ENCODE data around the gene QSER1.
"Not testable (repeated sequence)": the region's sequence is repeated elsewhere in the genome, so short reads cannot be mapped to it uniquely, and the experiment has no call there.

The QSER1 gene

DNA sequence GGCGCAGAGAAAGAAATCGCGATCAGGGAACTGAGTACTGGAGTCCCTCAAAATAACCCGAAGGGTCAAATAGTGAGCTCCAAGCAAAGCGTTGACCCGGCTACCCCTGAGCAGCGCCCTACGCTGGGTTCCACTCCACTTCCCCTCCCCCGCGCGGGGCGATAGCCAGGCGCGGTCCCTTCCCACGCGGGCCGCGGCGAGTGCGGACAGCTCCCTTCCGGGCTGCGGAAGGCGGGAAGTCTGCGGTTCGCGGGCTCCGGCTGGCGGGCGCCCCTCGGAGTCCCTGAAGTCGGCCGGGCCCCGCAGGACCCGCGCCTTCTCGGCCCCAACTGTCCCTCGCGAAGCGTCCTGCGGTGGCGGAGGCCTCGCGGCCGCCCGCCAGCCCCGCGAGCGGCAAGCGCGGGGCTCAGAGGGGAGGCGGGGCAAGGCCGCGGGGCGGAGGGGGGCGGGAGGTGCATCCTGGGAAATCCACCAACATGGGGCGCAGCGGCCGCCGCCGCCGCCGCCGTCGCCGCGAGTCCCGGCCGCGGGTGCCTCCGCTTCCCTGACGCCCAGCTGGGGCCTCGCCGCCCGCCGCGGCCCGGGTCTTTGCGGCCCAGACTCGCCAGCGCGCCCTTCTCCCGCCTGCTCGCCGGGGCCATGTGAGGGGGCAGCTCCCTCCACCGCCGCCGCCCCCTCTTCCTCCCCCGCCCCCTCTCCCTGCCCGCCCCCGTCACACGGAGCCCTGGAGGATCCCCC is at the start of gene QSER1:
QSER1 (plus strand) TSS at position 457 of the 738 bp plus-strand sequence. CDS start 315 bp downstream, outside the sequence.
- DNase-seq: peak; percentile 65

DNA sequence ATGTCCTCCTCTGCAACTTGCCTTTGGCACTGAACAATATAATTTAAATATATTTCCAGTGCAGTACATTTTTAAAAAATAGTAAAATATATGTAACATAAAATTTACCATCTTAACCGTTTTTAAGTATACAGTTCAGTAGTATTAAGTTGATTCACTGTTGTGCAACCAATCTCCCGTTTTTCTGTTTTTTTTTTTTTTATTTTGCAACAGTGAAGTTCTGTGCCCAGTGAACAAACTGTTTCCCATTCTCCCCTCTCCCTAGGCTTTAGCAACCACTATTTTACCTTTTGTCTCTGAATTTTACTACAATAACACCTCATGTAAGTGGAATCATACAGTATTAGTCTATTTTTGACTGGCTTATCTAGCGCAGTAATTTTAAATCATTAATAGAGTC is 49.1 kb upstream of the QSER1 start:
- no peak for DNase-seq

DNA sequence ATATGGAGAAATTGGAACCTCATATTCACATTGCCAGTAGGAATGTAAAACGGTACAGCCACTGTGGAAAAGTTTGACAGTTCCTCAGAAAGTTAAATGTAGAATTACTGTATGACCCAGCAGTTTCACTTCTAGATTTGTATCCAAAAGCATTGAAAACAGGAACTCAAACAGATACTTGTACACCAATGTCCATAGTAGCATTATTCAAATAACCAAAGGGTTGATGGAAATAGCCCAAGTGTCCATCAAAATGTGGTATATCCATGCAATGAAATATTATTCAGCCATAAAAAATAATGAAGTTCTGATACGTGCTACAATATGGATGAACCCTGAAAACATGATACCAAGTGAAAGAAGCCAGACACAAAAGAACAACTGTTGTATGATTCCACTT is 45.1 kb upstream of the QSER1 start:
- DNase-seq: no peak

DNA sequence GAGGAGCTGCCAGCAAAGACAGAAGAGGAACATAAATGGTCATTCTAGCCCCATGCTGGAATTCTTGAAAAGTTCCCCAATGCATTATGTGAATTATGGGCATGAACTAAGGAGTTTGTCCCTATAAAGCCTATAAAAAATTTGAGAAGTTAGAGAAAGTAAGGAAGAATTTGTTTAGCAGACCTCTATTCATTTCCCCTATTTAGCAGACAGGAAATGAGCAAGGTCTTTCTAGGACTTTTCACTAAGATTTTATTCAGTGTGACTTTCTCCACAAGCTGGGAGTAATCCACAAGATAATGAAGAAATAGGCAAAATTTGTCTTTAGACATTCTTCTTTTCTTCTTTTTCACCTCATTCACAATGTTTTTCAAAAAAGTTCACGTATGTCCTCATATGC is 42.9 kb upstream of the QSER1 start:
- DNase-seq: no peak

DNA sequence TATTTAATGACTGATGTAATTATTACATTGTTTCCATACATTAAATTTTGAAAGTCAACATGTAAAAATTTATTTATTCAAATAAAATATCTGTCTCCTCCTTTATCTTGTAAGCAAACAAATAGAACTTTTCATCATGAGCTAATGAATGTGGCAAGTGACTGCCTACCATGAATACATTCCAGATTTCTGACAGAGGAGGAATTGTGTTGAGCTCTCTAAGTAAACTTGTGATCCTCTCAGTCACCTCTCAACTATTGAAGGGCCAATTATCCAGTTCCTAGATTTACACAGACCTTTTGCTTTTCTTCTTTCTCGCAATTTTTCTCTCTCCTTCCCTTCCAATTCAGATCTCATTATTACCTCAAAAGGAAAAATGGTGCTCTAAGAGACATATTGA is 41.4 kb upstream of the QSER1 start:
- DNase-seq: no peak

DNA sequence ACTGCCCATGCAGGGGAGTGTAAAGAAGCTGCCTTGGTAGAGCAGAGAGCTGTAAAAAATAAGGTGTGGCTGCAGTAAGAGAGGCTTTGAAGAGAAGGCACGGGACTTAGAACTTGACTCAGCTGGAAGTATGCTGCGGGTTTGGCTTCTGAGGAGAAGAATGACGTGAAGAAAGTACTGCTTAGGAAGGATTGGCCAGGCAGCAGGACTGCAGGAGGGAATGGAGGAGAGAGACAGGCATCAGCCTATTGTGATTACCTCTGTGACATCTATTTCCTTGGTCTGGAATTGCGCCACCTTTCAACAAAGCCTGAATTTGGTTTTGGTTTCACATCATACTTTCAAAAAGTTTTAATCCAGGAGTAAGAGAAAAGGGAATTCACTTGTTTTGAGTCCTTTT is 40.4 kb upstream of the QSER1 start:
- DNase-seq: no peak

DNA sequence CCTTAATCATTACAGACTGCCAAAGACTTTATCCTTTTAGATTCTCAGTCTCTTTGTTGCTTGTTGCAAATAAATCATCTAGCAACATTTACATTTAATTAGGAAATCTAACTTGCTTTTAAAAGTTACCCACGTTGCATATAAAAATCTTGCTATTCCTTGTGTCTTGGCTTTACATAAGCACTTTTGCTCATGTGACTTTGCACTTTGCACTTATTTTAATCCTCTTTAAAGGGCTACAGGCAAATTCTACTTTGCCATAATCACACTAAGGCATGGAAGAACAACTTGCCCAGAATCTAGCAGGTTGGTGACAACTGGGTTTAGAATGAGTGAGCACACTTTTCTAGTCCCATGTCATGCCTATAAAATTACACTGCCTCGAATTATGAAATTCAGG is 37.0 kb upstream of the QSER1 start:
- no peak for DNase-seq

DNA sequence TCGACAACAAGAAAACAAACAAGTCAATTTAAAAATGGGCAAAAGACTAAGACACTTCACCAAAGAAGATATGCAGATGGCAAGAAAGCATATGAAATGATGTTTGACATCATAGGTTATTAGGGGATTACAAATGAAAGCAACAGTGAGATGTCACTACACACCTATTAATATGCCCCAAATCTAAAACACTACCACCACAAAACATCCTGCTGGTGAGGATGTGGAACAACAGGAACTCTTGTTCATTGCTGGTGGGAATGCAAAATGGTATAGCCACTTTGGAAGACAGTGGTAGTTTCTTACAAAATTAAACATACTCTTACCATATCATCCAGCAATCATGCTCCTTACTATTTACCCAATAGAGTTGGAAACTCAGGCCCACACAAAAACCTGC is 33.9 kb upstream of the QSER1 start:
- no peak for DNase-seq

DNA sequence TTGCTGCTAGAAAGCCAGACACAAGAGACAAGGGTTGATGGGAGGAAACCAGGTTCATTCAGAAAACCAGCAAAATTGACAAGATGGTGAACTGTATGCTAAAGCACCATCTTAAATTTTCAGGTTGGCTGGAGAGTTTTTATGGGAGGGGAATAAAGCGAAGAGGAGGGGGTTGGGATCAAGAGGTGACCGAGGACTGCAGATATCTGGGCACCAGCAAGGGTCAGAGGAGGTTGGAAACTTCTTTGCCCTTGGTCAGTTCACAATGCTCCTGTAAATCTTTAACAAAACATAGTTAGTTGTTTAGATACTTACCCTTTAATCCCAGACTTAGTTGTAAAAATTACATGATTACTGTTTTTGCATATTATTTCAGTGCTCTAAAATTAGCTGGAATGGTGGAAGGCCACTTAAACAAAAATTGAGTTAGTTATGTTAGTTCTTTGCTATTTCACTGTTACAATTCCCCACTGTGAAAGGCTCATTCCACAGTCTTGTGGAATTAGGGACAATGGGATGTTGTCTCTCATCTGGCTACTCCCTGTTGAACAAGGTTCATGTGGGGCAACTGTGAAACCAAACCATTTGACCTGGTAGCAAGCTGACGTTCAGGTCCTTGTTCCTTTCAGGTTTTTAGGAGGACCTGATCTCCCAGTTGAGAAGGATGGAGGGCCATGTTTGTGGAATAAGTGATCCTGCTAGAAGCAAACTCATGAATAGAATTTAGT is 30.6 kb upstream of the QSER1 start:
- DNase-seq: no peak

DNA sequence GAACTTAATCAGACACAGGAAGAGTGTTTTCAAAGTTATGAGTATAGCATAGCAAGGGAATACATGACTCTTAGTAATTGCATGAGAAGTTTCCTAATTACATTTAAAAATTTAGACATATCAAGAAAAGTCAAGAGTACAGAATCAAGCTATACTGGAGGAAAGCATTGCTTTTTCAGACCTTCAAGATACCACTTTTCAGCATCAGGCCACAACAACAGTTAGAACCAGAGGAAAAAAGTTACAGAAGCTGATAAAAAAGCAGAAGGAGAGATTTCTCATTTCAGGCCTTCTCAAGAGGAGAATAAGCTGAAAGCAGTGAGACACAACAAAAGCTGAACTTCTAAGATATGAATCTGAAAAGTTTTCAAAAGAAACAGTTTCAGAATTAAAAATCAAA is 28.1 kb upstream of the QSER1 start:
- DNase-seq: no peak

DNA sequence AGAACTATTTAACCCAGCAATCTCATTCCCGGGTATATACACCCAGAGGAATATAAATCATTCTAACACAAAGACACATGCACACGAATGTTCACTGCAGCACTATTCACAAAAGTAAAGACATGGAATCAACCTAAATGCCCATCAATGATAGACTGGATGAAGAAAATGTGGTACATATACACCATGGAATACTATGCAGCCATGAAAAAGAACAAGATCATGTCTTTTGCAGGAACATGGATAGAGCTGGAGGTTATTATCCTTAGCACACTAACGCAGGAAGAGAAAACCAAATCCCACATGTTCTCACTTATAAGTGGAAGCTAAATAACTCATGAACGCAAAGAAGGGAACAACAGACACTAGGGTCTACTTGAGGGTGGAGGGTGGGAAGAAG is 23.9 kb upstream of the QSER1 start:
- DNase-seq: not testable (repeated sequence)

DNA sequence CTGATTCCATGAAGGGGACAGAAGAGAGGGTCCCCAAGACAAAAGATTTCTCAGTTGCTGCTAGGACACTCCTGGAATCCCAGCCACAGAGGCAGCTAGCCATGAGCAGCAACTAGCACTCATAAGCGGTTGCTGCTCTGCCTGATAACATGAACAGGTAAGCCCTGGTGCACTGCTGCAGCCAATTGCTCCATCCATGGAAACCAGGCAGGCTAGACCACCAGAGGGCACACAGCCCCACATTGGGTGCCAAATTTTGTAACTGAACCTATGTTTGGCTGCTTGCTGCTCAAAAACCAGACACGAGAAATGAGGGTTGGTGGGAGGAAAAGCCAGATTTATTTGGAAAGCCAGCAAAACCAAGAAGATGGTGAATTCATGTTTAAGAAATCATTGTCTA is 21.9 kb upstream of the QSER1 start:
- peak; percentile 28 for DNase-seq

DNA sequence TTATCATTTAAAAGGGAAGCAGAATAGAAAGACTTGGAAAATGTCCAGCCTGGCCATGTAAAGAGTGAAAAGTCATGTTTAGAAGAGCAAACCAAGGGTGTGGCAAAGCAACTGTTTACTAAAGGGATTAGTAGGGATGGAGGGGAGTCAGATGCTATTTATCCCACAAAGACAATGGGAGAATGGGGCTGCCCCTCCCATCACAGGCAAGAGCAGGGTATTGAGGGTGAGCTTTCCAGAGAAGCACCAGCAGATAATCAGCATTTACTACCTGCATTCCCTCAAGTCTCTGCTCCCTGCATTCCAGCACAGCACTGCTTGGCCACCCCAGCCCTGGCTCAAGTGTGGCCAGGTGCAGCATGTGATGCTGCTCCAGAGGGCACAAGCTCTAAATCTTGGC is 18.5 kb upstream of the QSER1 start:
- no peak for DNase-seq

DNA sequence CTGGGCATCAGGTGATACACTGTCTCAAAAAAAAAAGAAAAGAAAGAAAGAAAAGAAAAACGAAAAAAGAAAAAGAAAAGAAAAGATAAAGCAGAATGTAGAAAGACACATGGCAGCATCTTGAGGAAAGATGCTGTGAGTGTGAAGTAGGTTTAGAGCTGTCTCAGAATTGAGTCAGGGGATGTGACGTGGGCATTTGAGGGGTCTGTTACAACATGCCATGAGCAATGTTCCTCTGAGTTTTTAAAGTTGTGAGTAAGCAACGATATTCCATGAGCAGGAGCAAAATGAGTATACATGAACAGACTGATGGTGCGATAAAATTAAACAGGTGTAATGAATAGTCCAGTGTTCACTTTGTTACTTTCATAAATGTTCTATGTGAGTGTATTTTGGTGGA is 11.3 kb upstream of the QSER1 start:
- no peak for DNase-seq

DNA sequence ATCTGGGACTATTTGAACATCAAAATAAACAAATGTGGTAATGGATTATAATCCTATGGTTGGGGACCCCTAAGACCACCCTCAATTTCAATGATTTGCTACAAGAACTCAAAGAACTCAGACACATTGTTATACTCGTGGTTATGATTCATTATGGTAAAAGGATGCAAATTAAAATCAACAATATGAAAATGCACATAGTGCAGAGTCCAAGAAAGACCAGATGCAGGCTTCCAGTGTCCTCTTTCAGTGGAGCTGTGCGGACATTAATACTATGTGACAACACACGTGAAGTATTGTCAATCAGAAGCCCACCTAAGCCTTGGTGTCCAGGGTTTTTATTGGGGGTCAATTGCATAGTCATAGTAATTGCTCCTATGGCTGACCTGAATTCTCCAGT is 9.2 kb upstream of the QSER1 start:
- no peak for DNase-seq

DNA sequence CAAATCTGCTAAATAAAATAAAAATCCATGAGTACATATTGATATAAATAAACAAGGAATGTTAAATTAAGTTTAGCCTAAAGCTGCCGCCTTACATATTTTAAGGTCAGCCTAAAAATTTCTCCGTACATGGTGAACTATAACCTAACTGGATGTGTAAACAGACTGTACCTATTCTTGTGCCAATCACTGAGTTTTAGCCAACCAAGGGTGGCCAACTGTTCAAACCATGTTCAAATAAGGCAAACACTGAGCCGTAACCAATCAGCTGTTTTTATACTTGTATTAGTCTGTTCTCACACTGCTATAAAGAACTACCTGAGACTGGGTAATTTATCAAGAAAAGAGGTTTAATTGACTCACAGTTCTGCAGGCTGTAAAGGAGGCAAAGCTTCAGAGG is 8.6 kb upstream of the QSER1 start:
- no peak for DNase-seq

DNA sequence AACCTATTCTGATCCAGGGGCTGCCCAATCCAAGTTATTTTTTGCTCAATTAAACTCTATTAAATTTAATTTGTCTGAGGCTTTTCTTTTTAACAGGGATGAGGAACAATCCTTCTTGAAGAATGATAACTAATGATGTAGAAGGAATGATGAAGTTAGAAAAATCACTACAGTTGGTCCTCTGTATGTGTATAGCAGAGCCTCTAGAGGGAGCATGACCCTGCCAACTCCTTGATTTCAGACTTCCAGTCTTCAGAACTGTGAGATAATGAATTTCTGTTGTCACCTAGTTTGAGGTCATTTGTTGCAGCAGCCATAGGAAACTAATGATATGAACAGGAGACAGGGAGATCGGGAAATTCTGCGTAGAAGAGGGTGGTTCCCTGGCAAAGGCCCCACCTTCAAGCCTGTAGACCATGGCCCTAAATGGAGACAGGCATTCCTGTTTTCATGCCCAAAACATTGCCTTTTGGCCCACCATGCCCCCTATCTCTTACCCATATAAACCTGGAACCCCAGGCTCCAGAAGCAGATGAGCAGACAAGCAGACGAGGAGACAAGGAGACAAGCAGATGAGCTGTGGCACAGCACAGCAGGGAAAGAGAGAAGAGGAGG is 7.7 kb upstream of the QSER1 start:
- no peak for DNase-seq

DNA sequence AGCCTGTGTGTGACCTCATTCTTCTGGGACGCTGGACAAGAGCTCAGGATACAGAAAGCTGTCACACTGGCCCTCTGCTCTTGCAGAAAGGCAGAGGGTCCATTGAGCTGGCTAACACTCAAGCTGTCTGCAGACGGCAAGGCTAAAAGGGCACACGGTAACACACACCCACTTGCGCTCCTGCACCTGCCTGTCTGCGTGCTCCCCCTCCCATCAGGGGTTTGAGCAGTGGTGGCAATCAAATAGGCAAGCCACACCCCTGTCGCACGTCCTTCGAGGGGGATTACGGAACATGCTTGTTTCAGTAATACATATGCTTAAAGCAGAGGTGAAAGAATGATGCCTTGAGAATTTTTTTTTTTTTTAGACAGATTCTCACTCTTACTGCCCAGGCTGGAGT is 7.1 kb upstream of the QSER1 start:
- DNase-seq: no peak

DNA sequence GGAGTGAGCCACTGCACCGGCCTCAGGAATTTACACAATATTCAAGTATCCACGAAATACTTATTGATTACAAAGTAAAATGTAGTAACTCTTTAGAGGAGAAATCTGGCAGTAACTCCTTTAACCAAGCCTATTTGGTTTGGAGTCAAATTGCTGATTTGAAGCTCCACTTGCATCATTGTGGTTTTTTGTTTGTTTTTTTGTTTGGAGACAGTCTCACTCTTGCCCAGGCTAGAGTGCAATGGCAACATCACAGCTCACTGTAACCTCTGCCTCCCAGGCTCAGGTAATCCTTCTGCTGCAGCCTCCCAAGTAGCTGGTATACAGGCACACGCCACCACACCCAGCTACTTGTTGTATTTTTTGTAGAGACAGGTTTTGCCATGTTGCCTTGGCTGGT is 6.4 kb upstream of the QSER1 start:
- no peak for DNase-seq

DNA sequence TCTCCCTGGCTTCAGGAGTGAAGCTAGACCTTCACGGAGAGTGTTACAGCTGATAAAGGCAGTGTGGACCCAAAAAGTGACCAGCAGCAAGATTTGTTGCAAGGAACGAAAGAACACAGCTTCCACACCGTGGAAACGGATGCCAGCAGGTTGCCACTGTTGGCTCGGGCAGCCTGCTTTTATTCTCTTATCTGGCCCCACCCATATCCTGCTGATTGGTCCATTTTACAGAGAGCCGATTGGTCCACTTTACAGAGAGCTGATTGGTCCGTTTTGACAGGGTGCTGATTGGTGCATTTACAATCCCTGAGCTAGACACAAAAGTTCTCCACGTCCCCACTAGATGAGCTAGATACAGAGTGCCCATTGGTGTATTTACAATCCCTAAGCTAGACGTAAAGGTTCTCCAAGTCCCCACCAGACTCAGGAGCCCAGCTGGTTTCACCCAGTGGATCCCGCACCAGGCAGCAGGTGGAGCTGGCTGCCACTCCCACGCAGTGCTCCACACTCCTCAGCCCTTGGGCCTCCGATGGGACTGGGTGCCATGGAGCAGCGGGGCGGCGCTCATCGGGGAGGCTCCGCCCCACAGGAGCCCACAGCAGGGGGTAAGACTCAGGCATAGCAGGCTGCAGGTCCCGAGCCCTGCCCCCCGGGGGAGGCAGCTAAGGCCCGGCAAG is 4.8 kb upstream of the QSER1 start:
- not testable (repeated sequence) for DNase-seq

DNA sequence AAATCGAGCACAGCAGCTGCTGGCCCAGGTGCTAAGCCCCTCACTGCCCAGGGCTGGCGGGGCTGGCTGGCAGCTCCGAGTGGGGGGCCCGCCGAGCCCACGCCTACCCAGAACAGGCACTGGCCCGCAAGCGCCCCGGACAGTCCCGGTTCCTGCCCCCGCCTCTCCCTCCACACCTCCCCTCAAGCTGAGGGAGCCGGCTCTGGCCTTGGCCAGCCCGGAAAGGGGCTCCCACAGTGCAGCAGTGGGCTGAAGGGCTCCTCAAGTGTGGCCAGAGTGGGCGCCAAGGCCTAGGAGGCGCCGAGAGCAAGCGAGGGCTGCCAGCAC is 4.3 kb upstream of the QSER1 start:
- not testable (repeated sequence) for DNase-seq

DNA sequence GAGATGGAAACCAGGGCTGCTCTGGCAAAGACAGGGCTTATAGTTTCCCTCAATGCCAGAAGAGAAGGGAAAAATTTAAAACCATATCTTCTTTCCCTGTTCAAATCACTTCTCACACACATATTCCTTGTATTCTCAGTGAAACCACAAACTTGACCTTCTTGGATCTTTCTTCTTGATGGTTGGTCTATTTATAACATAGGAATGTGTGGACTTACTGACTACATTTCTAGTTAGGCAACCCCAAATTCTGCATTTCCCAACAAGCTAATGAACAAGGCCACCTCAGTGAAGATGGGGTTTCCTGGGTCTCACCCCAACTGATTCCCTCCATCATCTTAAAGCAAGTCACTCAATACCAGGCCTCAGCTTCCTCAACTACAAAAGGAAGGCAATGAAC is 3.8 kb upstream of the QSER1 start:
- no peak for DNase-seq

DNA sequence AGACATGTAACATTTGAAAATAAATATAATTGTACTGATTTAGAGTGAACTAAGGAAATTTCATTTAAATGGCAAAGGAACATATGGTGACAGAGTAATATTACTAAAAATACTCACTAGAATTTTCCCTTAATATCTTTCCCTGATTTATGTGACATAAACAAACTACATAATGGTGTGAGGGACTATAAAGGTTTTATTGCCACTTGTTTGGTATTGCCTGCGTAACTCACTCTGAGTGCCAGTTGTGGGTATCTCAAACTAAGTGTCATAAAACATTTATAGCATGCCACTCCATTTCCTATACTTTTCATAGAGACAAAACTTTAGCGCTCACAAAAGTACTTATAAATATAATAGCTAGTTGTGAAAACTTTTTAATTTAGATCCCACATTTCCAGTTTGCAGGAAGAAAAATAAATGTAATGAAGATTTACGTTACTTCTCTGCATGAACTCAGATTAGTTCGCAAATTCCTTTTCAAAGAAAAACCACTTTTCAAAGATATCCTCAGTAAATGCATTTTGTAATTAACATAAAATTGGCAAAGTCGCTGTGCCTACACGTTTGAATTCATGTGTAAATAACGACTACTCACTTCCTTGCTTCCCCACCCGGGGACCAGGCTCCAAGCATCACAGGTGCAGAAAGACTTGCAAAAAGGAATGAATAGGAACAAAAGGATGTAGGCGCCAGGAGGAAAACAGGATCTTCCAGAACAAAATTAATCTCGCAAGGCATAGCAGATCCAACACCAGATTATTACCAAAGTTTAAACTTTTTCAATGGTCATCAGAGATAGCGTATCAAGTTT is 1.6 kb upstream of the QSER1 start:
- DNase-seq: no peak
